GM23338 (cell line): ENCODE measurements around the gene ILDR2. TPM values are rescaled to one million over a fixed set of nuclear protein-coding genes. Genes with fewer than 3 reads are reported as not detected.
A peak's percentile ranks its signal among the peaks of the same experiment; 100 is the strongest.

ENCODE experiments used
- ATAC-seq: fragments of 200-7000 bp; cut with Tn5 transposase; 3 replicates; pipeline ENCODE4 v1.9.1; 2020
- DNase-seq: peaks from one replicate; pipeline ENCODE4 v3.0.0-alpha.2; 2015; ENCODE audit warnings: low spot score
- H2AFZ ChIP-seq: fragments of 200-600 bp; sonication (generic); 2 replicates; pipeline ENCODE4 v1.8.0; 2016; ENCODE audit warnings: antibody characterized with exemption, mild to moderate bottlenecking, moderate library complexity
- H3F3A ChIP-seq: fragments of 200-600 bp; sonication (generic); replicated peaks from 2 replicates; pipeline ENCODE4 v1.8.0; 2017; ENCODE audit warnings: antibody characterized with exemption, mixed run types, low read depth
- H3K27ac ChIP-seq: fragments of 200-600 bp; sonication (generic); 2 replicates; pipeline ENCODE4 v1.6.1; 2016; ENCODE audit warnings: low read depth
- H3K27me3 ChIP-seq: fragments of 200-600 bp; sonication (generic); 2 replicates; pipeline ENCODE4 v1.8.0; 2016; ENCODE audit warnings: mild to moderate bottlenecking, mixed run types, moderate library complexity; ENCODE audit not compliant: insufficient read depth
- H3K36me3 ChIP-seq: fragments of 200-600 bp; sonication (generic); 2 replicates; pipeline ENCODE4 v1.8.0; 2016; ENCODE audit warnings: mild to moderate bottlenecking; ENCODE audit not compliant: insufficient read depth
- H3K4me1 ChIP-seq: fragments of 200-600 bp; sonication (generic); 2 replicates; pipeline ENCODE4 v1.8.0; 2016; ENCODE audit warnings: mild to moderate bottlenecking, moderate library complexity; ENCODE audit not compliant: insufficient read depth
- H3K4me2 ChIP-seq: fragments of 200-600 bp; sonication (generic); 2 replicates; pipeline ENCODE4 v1.7.1; 2017; ENCODE audit warnings: mixed run types
- H3K4me3 ChIP-seq: fragments of 200-600 bp; sonication (generic); 2 replicates; pipeline ENCODE4 v1.6.1; 2016; ENCODE audit warnings: mixed run types
- H3K79me2 ChIP-seq: fragments of 200-600 bp; sonication (generic); replicated peaks from 2 replicates; pipeline ENCODE4 v1.8.0; 2017; ENCODE audit warnings: mild to moderate bottlenecking; ENCODE audit not compliant: insufficient read depth
- H3K9me2 ChIP-seq: fragments of 200-600 bp; sonication (generic); 2 replicates; pipeline ENCODE4 v1.8.0; 2017; ENCODE audit not compliant: insufficient read depth
- H4K20me1 ChIP-seq: fragments of 200-600 bp; sonication (generic); replicated peaks from 2 replicates; pipeline ENCODE4 v1.8.0; 2017; ENCODE audit warnings: mild to moderate bottlenecking; ENCODE audit not compliant: insufficient read depth
- H3K27ac Mint-ChIP-seq: 2 replicates; pipeline ENCODE4 v1.8.0; 2020; ENCODE audit warnings: inconsistent platforms, mild to moderate bottlenecking, moderate library complexity, mixed read lengths
- H3K27me3 Mint-ChIP-seq: 3 replicates; pipeline ENCODE4 v1.8.0; 2022; ENCODE audit warnings: low read depth, mild to moderate bottlenecking, moderate library complexity, mixed read lengths, inconsistent platforms; ENCODE audit not compliant: insufficient read depth, poor library complexity
- H3K36me3 Mint-ChIP-seq: 3 replicates; pipeline ENCODE4 v1.8.0; 2021; ENCODE audit warnings: low read depth, mild to moderate bottlenecking, inconsistent platforms, moderate library complexity, mixed read lengths
- H3K4me1 Mint-ChIP-seq: 3 replicates; pipeline ENCODE4 v1.8.0; 2020; ENCODE audit warnings: mild to moderate bottlenecking, inconsistent platforms, mixed read lengths
- H3K4me3 Mint-ChIP-seq: 3 replicates; pipeline ENCODE4 v1.8.0; 2021; ENCODE audit warnings: moderate library complexity, mild to moderate bottlenecking, inconsistent platforms, mixed read lengths
- H3K9me3 Mint-ChIP-seq: 3 replicates; pipeline ENCODE4 v1.8.0; 2020; ENCODE audit warnings: moderate library complexity, mild to moderate bottlenecking, inconsistent platforms, mixed read lengths
- CREB1 ChIP-seq: fragments of 250-450 bp; sonication (Bioruptor Pico); IDR thresholded peaks from 2 replicates; pipeline ENCODE4 v1.5.0; 2020; ENCODE audit warnings: low read depth, mild to moderate bottlenecking, moderate library complexity
- CTCF ChIP-seq, 2 experiments: fragments of 200-600 bp in 1 of 2; sonication (generic) in 1 of 2; conservative IDR thresholded peaks; 2 replicates each; pipeline versions ENCODE4 v1.5.1 to v1.6.1; 2016 to 2017; ENCODE audit warnings: antibody characterized with exemption in 2 of 2, low read depth in 2 of 2, mild to moderate bottlenecking in 2 of 2, moderate library complexity in 1 of 2
- ETS1 ChIP-seq: IDR thresholded peaks from 2 replicates; pipeline ENCODE4 v1.6.1; 2016; ENCODE audit warnings: antibody characterized with exemption
- EZH2 ChIP-seq: fragments of 200-600 bp; sonication (generic); IDR thresholded peaks from one replicate; pipeline ENCODE4 v1.8.0; 2017; ENCODE audit warnings: antibody characterized with exemption, mild to moderate bottlenecking, low read depth; ENCODE audit not compliant: unreplicated experiment
- EZH2phosphoT487 ChIP-seq: fragments of 200-600 bp; sonication (generic); IDR thresholded peaks from one replicate; pipeline ENCODE4 v1.8.1; 2018; ENCODE audit warnings: antibody characterized with exemption; ENCODE audit not compliant: unreplicated experiment
- JUNB ChIP-seq: IDR thresholded peaks from one replicate; pipeline ENCODE4 v1.6.1; 2016; ENCODE audit warnings: antibody characterized with exemption; ENCODE audit not compliant: unreplicated experiment
- NANOG ChIP-seq: IDR thresholded peaks from 2 replicates; pipeline ENCODE4 v1.6.1; 2016; ENCODE audit warnings: antibody characterized with exemption, borderline replicate concordance
- POLR2AphosphoS5 ChIP-seq: IDR thresholded peaks from 2 replicates; pipeline ENCODE4 v1.6.1; 2016; ENCODE audit warnings: antibody characterized with exemption, low read depth
- REST ChIP-seq: IDR thresholded peaks from one replicate; pipeline ENCODE4 v1.6.1; 2018; ENCODE audit warnings: antibody characterized with exemption; ENCODE audit not compliant: unreplicated experiment
- STAT1 ChIP-seq: IDR thresholded peaks from one replicate; pipeline ENCODE4 v1.6.1; 2016; ENCODE audit warnings: antibody characterized with exemption; ENCODE audit not compliant: unreplicated experiment
- ZNF114 ChIP-seq: fragments of 250-450 bp; sonication (Bioruptor Pico); IDR thresholded peaks from 2 replicates; pipeline ENCODE4 v1.5.0; 2020; ENCODE audit warnings: mild to moderate bottlenecking, moderate library complexity
- ZNF331 ChIP-seq: fragments of 250-450 bp; sonication (Bioruptor Pico); IDR thresholded peaks from 2 replicates; pipeline ENCODE4 v1.5.0; 2020; ENCODE audit warnings: low read depth, mild to moderate bottlenecking, moderate library complexity
- polyA plus RNA-seq: library from polyadenylated mRNA; unstranded; fragments of >200 nt; fragmentation: Nextera tagmentation; extraction: Ambion mirVana; gene quantifications from 2 replicates; pipeline ENCODE4 v1.2.1, GENCODE V29; 2016
- total RNA-seq: library from RNA; depleted of rRNA; stranded (reverse); fragments of >200 nt; shearing (Covaris generic); gene quantifications from 2 replicates; pipeline ENCODE4 v1.2.3, GENCODE V29; 2014

ILDR2 gene
- total and polyA plus RNA-seq, 2 experiments from 2014 or later: 0.27 to 2.4 TPM

- no peak overlapping the region for H3K27ac Mint-ChIP-seq
- Histone ChIP-seq H4K20me1 (no peaks in the 10 kb centered on the region), H3K4me2 (no peak overlapping the region), H3K4me1 (peaks cover 4% of the 10 kb centered on the region; the same call in 1 of the 2 replicates), H3K27ac (no peak overlapping the region), H2AFZ (no peak overlapping the region), H3K79me2 (no peaks in the 10 kb centered on the region), H3F3A (no peaks in the 10 kb centered on the region; the same call in 1 of the 2 replicates), H3K4me3 (no peak overlapping the region), H3K9me2 (no peaks in the 10 kb centered on the region), H3K27me3 (peaks cover 18% of the 10 kb centered on the region), H3K36me3 (no peaks in the 10 kb centered on the region)
- H3K9me3 Mint-ChIP-seq: no peaks in the 10 kb centered on the region
- ATAC-seq (no peak), DNase-seq (no peak)
- H3K4me3 Mint-ChIP-seq: no peak overlapping the region
- H3K36me3 Mint-ChIP-seq: no peaks in the 10 kb centered on the region
- peaks cover 15% of the 10 kb centered on the region for H3K27me3 Mint-ChIP-seq
- TF ChIP-seq ZNF114 (CRISPR knock-in tag) (no peak), EZH2phosphoT487 (no peak), NANOG (no peak)
- H3K4me1 Mint-ChIP-seq: peaks cover 3% of the 10 kb centered on the region; the same call in 1 of the 3 replicates
These were observed 86.8 kb downstream of the ILDR2 start for GRCh38 chr1:166888373-166889111.

- Histone ChIP-seq H4K20me1 (no peaks in the 10 kb centered on the region), H3K4me3 (no peak overlapping the region), H3K79me2 (no peaks in the 10 kb centered on the region), H2AFZ (peak overlapping the region; percentile 90), H3F3A (no peaks in the 10 kb centered on the region; the same call in 1 of the 2 replicates), H3K4me1 (peaks cover 5% of the 10 kb centered on the region; the same call in 1 of the 2 replicates), H3K4me2 (peak overlapping the region; percentile 84; the same call in 1 of the 2 replicates), H3K27me3 (peaks cover 28% of the 10 kb centered on the region), H3K27ac (no peak overlapping the region), H3K36me3 (no peaks in the 10 kb centered on the region), H3K9me2 (no peaks in the 10 kb centered on the region)
- Mint-ChIP-seq H3K27me3 (peaks cover 17% of the 10 kb centered on the region), H3K4me3 (no peak overlapping the region), H3K27ac (no peak overlapping the region), H3K9me3 (no peaks in the 10 kb centered on the region), H3K36me3 (no peaks in the 10 kb centered on the region), H3K4me1 (peaks cover 3% of the 10 kb centered on the region; the same call in 1 of the 3 replicates)
- DNase-seq (no peak), ATAC-seq (no peak)
- TF ChIP-seq POLR2AphosphoS5 (no peak), ETS1 (no peak), REST (no peak), CREB1 (CRISPR knock-in tag) (no peak), STAT1 (no peak), CTCF (conservative IDR thresholded peaks at IDR 0.05; ENCODE audit: low read depth in 2 of 2) (no peak), EZH2 (no peak), JUNB (no peak), ZNF331 (CRISPR knock-in tag) (no peak)
These were observed 90.4 kb downstream of the ILDR2 start for GRCh38 chr1:166884971-166885370.
